HG03558 (cell line): ENCODE data around the gene ABAT.

Experiments
- ATAC-seq: cut with Tn5 transposase; IDR thresholded peaks from one replicate; pipeline ENCODE4 v1.9.1; 2021; ENCODE audit warnings: moderate number of reproducible peaks; ENCODE audit not compliant: unreplicated experiment; ENCODE audit errors: extremely low read depth

The ABAT gene

DNA sequence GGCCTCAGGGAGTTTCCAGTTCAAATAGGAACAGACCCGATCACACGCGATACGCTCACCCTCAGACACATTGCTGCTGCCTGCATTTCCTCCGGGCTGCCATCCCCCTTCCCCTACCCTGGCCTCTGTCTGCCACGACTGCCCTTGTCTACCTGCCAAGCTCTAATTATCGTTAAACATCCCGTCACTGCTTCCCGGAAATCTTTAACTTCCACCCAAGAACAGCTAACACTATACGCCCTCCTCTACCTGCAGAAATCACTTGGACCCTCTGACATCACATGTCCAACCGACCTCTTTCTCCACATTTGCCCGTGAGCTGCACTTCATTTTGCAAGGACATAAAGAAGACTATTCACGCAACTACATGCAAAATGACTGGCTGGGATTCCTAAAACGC, 40.4 kb downstream of the ABAT start:
- ATAC-seq, result no peak

GRCh38 chr16:8716052-8716451, 41.6 kb downstream of the ABAT start:
- ATAC-seq, result no peak

DNA sequence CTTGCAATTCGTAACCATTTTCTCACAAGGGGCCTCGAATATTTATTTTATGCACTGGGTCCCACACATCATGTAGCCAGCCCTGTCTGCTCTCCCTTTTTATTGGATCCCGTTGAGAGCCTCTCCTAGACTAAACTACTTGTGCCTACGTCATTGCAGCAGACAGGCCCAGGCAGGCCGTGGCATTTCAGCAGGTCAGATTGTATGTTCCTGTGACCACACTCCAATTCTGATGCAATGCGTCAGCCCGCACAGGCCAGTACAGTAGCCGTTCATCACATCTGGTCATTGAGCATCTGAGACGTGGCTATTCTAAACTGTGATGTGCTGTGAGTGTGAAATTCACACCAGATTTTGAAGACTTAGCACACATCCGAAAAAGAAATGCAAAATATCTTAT, 42.2 kb downstream of the ABAT start:
- no peak for ATAC-seq

DNA sequence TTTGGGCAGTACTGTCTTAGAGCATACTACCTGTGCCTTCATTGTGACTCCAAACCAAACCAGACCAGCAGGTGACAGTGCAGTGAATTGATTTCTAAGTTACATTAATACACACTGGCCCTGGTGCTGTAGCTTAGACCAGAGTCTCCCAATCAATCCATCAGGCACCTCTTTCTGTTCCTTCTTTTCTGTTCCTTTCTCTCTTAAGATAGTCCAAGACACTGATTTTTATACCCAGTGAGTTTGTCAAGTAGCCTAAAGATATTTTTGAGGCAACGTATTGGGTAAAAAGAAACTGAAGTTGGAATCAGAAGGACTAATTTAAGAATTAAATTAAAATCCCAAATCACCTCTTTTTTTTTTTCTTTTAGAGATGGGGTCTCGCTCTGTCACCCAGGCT, 43.1 kb downstream of the ABAT start:
- no peak for ATAC-seq

GRCh38 chr16:8717892-8718415, 43.5 kb downstream of the ABAT start:
- no peak for ATAC-seq

DNA sequence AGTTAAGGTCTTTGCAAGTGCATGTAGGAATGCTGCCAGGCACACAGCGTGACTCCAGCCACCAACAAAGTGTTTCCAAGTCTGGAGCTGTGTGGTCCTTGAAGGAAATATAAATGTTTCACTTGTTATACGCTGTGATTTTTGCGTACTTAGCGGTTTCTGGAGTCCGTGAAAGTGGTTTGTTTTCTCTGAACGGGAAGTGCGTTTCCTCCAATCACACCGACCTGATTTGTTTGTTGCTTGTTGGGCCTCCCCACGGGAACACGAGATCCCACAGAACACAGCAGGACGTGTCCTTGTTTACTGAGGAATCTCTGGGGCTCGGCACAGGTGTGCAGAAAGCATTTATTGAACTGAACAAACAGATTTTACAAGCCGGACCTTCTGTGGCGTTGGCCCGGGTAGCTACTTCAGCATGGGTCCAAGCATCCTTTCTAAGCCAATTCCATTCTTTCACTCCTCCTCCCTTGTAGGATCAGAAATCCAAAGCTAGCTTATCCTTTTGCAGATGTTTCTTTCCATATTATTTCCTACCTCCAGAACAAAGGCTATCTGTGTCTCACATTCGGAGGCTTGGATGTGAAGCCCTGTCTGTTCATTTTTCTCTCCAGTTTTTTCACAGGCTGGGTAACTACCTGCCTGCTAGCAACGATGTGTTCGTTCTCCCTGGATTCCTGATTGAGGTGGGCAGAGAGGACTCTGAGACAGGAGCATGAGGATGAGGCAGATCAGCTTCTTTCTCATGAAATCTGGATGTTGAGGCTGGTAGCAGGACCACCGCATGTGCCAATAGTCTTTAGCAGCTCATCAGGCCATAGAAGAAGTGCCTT, 44.6 kb downstream of the ABAT start:
- no peak for ATAC-seq

DNA sequence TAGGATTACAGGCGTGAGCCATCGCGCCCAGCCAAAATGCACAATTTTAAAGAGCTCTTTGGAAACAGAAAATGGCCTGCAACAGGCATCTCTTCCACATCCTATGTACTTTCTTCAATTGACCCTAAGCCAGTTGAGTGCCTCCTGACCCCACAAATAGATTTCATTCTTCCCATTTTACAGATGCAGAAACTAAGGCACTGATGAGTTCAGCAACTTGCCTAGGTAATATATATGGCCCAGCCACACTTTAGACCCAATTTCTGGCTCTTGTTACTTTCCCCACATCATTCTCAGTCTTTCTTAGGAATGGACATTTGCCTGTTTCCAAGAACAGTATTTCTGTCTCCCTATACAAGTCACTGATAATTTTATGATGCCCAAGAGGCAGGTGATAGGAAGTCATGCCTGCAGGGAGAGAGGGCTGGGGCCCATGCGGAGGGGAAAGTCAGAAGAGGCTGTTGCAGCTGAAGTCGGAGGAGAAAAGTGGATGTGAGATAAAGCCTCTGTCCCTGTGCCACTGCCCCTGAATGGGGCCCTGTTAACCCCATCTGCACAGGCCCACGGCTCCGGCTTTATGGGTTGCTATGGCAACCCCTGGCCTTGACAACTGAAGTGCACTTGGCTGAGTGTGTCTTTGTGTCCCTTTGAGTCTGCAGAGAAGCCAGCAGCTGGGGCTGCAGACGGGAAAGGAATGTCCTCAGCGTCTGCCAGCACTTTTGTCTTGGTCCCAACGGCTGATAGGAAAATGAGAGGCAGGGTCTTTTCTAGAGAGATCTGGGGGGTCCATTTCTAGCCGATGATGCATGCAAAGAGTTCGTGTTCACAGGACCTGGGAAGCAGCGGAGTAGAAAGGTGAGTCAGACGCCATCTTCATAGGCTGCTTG, 45.9 kb downstream of the ABAT start:
- ATAC-seq, result no peak

GRCh38 chr16:8720967-8721308, 46.5 kb downstream of the ABAT start:
- ATAC-seq, result no peak

- ATAC-seq, result no peak
Observed at GRCh38 chr16:8721336-8722024, 47.1 kb downstream of the ABAT start.

DNA sequence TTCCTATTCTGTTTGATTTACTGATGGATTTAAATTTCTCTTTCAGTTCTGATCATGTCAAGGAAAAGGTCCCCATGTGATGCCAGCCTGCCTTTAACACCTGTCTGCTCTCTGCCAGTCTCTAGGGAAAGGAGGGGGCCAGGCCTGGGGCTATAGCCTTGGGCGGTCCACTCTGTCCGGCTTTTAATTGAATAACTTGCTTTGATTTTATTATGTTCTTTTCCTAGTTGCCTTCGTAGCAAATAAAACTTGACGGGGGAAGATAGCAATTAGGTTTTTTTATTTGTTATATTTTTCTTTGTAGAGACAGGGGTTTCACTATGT, 47.6 kb downstream of the ABAT start:
- no peak for ATAC-seq

- ATAC-seq, result no peak
Observed at GRCh38 chr16:8725513-8726178, 51.2 kb downstream of the ABAT start.

- ATAC-seq, result no peak
Observed at GRCh38 chr16:8727131-8727806, 52.9 kb downstream of the ABAT start.

- no peak for ATAC-seq
Observed at GRCh38 chr16:8727857-8728618, 53.6 kb downstream of the ABAT start.

GRCh38 chr16:8729779-8730334, 55.4 kb downstream of the ABAT start:
- no peak for ATAC-seq

GRCh38 chr16:8730335-8730915, 56.0 kb downstream of the ABAT start:
- ATAC-seq, result no peak

GRCh38 chr16:8733849-8734540, 59.6 kb downstream of the ABAT start:
- no peak for ATAC-seq

DNA sequence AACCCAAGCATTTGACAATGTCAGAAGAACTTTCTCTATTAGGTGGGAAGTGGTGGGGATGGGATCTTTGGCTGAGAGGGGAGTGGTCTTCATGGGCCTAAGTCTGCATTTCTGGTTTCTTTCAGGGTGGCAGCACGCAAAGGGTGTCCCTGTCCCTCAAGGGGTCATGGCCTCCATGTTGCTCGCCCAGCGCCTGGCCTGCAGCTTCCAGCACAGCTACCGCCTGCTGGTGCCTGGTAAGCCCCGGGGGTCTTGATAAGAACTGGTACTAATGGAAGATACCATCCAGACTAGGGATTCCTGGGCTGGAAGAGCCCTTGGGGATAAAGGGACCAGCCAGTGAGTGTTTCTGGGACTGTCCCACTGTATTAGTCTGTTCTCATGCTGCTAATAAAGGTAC, 61.2 kb downstream of the ABAT start:
- no peak for ATAC-seq

DNA sequence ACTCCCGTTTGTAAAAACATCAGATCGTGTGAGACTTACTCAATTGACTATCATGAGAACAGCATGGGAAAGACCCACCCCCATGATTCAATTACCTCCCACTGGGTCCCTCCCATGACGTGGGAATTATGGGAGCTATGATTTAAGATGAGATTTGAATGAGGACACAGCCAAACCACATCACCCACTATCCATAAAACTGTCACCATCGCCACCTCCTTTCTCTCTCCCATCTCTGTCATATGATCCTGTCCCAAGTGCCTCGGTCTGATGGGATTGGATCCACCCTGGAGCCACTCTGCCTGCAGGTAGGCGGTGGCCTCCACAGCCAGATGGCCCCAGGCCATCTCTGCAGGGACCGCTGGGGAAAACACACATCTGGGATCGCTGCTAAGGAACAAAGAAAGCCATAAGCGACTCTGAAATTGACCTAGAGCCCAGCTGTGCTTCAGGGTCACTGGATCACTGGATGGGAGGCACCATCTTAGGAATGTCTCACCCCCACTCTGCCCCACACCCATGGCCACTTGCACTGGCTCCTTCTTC, 61.8 kb downstream of the ABAT start:
- ATAC-seq, result no peak
